SK-N-SH (cell line): ENCODE data around the gene CBLB. TPM values are rescaled to one million over a fixed set of nuclear protein-coding genes. Genes with fewer than 3 reads are reported as not detected.

ENCODE experiments used
- CTCF ChIA-PET: fragments of 300-600, 350-600 bp; formaldehyde crosslinking; extraction: SDS; loops from one replicate; lab custom pipeline; 2021; lab: Yijun Ruan, JAX
- POLR2A ChIA-PET: fragments of 350-600 bp; sonication (Branson Sonifier 250); formaldehyde crosslinking; extraction: SDS; loops from one replicate; lab custom pipeline; 2020; ENCODE audit warnings: antibody characterized with exemption, inconsistent platforms; lab: Yijun Ruan, JAX
- DNase-seq: peaks from one replicate; pipeline ENCODE4 v3.0.0; 2012
- H2AFZ ChIP-seq: fragments of 200-600 bp; sonication (generic); 2 replicates; pipeline ENCODE4 v1.8.1; 2016; ENCODE audit warnings: antibody characterized with exemption, mild to moderate bottlenecking, low read depth
- H3F3A ChIP-seq: fragments of 200-600 bp; sonication (generic); replicated peaks from 2 replicates; pipeline ENCODE3; 2016; ENCODE audit warnings: antibody characterized with exemption, mild to moderate bottlenecking; ENCODE audit not compliant: insufficient read depth
- H3K27ac ChIP-seq, 2 experiments: fragments of 200-500 bp in 1 of 2; fragments of 200-600 bp in 1 of 2; sonication (Bioruptor generic) in 1 of 2; sonication (generic), shearing (Covaris generic) in 1 of 2; 2 replicates each; pipeline versions ENCODE4 v1.5.1 to v1.6.1; 2014 to 2016; ENCODE audit warnings: low read depth in 2 of 2, inconsistent platforms in 1 of 2, low read length in 1 of 2, mild to moderate bottlenecking in 1 of 2, mixed read lengths in 1 of 2
- H3K27me3 ChIP-seq: fragments of 200-600 bp; sonication (generic), shearing (Covaris generic); 2 replicates; pipeline ENCODE4 v1.6.1; 2016; ENCODE audit warnings: mixed run types; ENCODE audit not compliant: insufficient read depth
- H3K36me3 ChIP-seq, 2 experiments: fragments of 200-500 bp in 1 of 2; fragments of 200-600 bp in 1 of 2; sonication (Bioruptor generic) in 1 of 2; sonication (generic) in 1 of 2; replicated peaks in 1 of 2; 2 replicates each; pipeline versions ENCODE3 to v1.5.1; 2014 to 2016; ENCODE audit warnings: low read length in 1 of 2, mild to moderate bottlenecking in 1 of 2; ENCODE audit not compliant: insufficient read depth in 2 of 2, control insufficient read depth in 1 of 2
- H3K4me1 ChIP-seq, 2 experiments: fragments of 200-500 bp in 1 of 2; fragments of 200-600 bp in 1 of 2; sonication (Bioruptor generic) in 1 of 2; sonication (generic), shearing (Covaris generic) in 1 of 2; 2 replicates each; pipeline versions ENCODE4 v1.5.1 to v1.6.1; 2014 to 2016; ENCODE audit warnings: low read depth in 1 of 2, low read length in 1 of 2, mixed run types in 1 of 2; ENCODE audit not compliant: insufficient read depth in 2 of 2, control insufficient read depth in 1 of 2
- H3K4me2 ChIP-seq: fragments of 200-600 bp; sonication (generic), shearing (Covaris generic); 2 replicates; pipeline ENCODE4 v1.6.1; 2017; ENCODE audit warnings: mixed run types
- H3K4me3 ChIP-seq, 2 experiments: fragments of 200-500 bp in 1 of 2; fragments of 200-600 bp in 1 of 2; sonication (Bioruptor generic) in 1 of 2; sonication (generic), shearing (Covaris generic) in 1 of 2; 2 replicates each; pipeline versions ENCODE4 v1.5.1 to v1.8.1; 2014 to 2016; ENCODE audit warnings: low read depth in 2 of 2, inconsistent platforms in 1 of 2, low read length in 1 of 2, mild to moderate bottlenecking in 1 of 2, mixed read lengths in 1 of 2, moderate library complexity in 1 of 2
- H3K79me2 ChIP-seq: fragments of 200-600 bp; sonication (generic); 2 replicates; pipeline ENCODE4 v1.8.1; 2017; ENCODE audit warnings: mild to moderate bottlenecking; ENCODE audit not compliant: insufficient read depth
- H3K9ac ChIP-seq: fragments of 200-600 bp; sonication (generic); 2 replicates; pipeline ENCODE4 v1.6.1; 2017; ENCODE audit warnings: mixed run types
- H3K9me2 ChIP-seq: fragments of 200-600 bp; sonication (generic); 2 replicates; pipeline ENCODE4 v1.6.1; 2017; ENCODE audit warnings: mixed run types
- H3K9me3 ChIP-seq: fragments of 200-600 bp; sonication (generic); 2 replicates; pipeline ENCODE4 v1.6.1; 2017; ENCODE audit warnings: mixed run types, mild to moderate bottlenecking, moderate library complexity
- H4K20me1 ChIP-seq: fragments of 200-600 bp; sonication (generic); 2 replicates; pipeline ENCODE4 v1.6.1; 2017; ENCODE audit warnings: mild to moderate bottlenecking, mixed run types; ENCODE audit not compliant: insufficient read depth
- ELF1 ChIP-seq: IDR thresholded peaks from 2 replicates; pipeline ENCODE4 v1.4.0; 2012
- FOSL2 ChIP-seq: IDR thresholded peaks from 2 replicates; pipeline ENCODE4 v1.4.0; 2012; ENCODE audit warnings: low read depth, mild to moderate bottlenecking, moderate library complexity, borderline replicate concordance
- NRF1 ChIP-seq: IDR thresholded peaks from 2 replicates; pipeline ENCODE4 v1.6.1; 2012; ENCODE audit warnings: low read depth, mild to moderate bottlenecking, low read length
- PBX3 ChIP-seq: IDR thresholded peaks from 2 replicates; pipeline ENCODE4; 2012
- RCOR1 ChIP-seq: fragments of 150-350 bp; IDR thresholded peaks from 2 replicates; pipeline ENCODE4 v1.6.1; 2017; ENCODE audit warnings: antibody characterized with exemption, low read length
- RXRA ChIP-seq: IDR thresholded peaks from 2 replicates; pipeline ENCODE4 v1.4.0; 2012; ENCODE audit warnings: low read depth, mild to moderate bottlenecking, borderline replicate concordance
- SIN3A ChIP-seq: IDR thresholded peaks from 2 replicates; pipeline ENCODE4 v1.6.1; 2012; ENCODE audit warnings: low read depth, mild to moderate bottlenecking, low read length, moderate library complexity, borderline replicate concordance
- TCF12 ChIP-seq: IDR thresholded peaks from 2 replicates; pipeline ENCODE4 v1.4.0; 2012
- TEAD4 ChIP-seq: IDR thresholded peaks from 2 replicates; pipeline ENCODE4 v1.4.0; 2012; ENCODE audit warnings: mild to moderate bottlenecking, borderline replicate concordance; ENCODE audit not compliant: insufficient read depth
- USF2 ChIP-seq: fragments of 150-350 bp; IDR thresholded peaks from 2 replicates; pipeline ENCODE4 v1.6.1; 2017; ENCODE audit warnings: antibody characterized with exemption, low read length, low read depth, borderline replicate concordance
- ZBTB33 ChIP-seq: IDR thresholded peaks from 2 replicates; pipeline ENCODE4 v1.4.0; 2012; ENCODE audit warnings: low read depth, borderline replicate concordance
- WGBS: methylation state at CpG from one replicate; pipeline ENCODE4 v1.1.6; 2017; ENCODE audit warnings: low lambda C conversion rate; 5-methylcytosine and 5-hydroxymethylcytosine counted together
- polyA plus RNA-seq, 3 experiments: library from polyadenylated mRNA; depleted of rRNA; stranded (reverse); fragments of >200 nt; gene quantifications; 2 replicates each; pipeline ENCODE4 v1.2.3, GENCODE V29; 2012
- TF ChIP-seq, protein P1 (sequence below): fragments of 200-600 bp; sonication (generic); IDR thresholded peaks from 2 replicates; pipeline ENCODE4 v1.6.1; 2017; ENCODE audit warnings: antibody characterized with exemption, mild to moderate bottlenecking, moderate library complexity

Gene CBLB
- polyA plus RNA-seq, 1 of the 3 experiments (the other 2 are of a cell fraction), result 4.4 TPM

GRCh38 chr3:105707009-105707408 is 161.8 kb downstream of the CBLB start (continued):
- TF ChIP-seq PBX3 (no peak), ZBTB33 (no peak), RXRA (no peak), TEAD4 (no peak), FOSL2 (no peak)

DNA sequence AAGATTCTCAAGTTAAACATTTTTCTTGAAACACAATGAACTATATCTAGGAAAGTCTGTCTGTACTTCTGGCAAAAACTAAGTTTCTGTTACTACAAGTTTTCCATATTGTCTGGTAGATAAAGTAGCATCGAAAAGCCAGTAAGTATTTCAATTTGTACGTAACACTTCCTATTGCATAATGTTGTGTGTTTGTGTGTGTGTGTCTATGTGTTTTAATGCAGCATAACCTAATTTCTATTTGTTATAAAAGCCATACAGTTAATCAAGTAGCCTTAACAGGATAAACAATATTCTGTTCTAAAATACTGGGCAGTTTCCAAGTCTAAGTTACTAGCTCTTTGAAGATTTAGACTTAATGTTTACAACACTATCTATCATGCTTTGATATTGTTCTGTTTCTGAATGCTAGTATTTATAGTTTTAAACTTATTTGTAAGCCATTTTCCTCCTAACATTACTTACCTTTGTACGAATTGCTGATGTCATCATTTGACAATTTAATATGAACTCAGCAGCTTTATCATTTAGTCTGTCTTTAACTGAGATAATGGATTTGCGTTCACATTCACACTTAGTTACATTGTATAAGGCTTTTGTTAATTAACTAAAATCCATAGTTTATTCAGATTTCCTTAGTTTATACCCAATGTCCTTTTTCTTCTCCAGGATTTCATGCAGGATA is 163.9 kb downstream of the CBLB start:
- Histone ChIP-seq H3F3A (no peaks in the 10 kb centered on the region), H3K4me2 (no peak overlapping the region), H2AFZ (no peak overlapping the region), H3K79me2 (no peaks in the 10 kb centered on the region), H4K20me1 (no peaks in the 10 kb centered on the region)
- DNase-seq, result no peak
- POLR2A ChIA-PET, result no interaction called here
- TF ChIP-seq USF2 (no peak), ELF1 (no peak), TCF12 (no peak), SIN3A (no peak), RCOR1 (no peak), FOSL2 (no peak), RXRA (no peak), NRF1 (no peak)
- TF ChIP-seq, protein P1, sequence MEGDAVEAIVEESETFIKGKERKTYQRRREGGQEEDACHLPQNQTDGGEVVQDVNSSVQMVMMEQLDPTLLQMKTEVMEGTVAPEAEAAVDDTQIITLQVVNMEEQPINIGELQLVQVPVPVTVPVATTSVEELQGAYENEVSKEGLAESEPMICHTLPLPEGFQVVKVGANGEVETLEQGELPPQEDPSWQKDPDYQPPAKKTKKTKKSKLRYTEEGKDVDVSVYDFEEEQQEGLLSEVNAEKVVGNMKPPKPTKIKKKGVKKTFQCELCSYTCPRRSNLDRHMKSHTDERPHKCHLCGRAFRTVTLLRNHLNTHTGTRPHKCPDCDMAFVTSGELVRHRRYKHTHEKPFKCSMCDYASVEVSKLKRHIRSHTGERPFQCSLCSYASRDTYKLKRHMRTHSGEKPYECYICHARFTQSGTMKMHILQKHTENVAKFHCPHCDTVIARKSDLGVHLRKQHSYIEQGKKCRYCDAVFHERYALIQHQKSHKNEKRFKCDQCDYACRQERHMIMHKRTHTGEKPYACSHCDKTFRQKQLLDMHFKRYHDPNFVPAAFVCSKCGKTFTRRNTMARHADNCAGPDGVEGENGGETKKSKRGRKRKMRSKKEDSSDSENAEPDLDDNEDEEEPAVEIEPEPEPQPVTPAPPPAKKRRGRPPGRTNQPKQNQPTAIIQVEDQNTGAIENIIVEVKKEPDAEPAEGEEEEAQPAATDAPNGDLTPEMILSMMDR, result no peak
- TF ChIP-seq, all 33 proteins: peak for 0
- 98% methylated on average over 4 of the region's 4 CpGs for WGBS
- Histone ChIP-seq H3K36me3 (peaks cover 13 to 68% of the 10 kb centered on the region in 2 experiments), H3K4me3 (no peak overlapping the region), H3K9me3 (no peaks in the 10 kb centered on the region; the same call in 1 of the 2 replicates), H3K9me2 (no peaks in the 10 kb centered on the region), H3K27me3 (no peaks in the 10 kb centered on the region), H3K27ac (no peak overlapping the region), H3K9ac (no peak overlapping the region), H3K4me1 (no peaks in the 10 kb centered on the region; a peak in 1 of 4 replicates)
- CTCF ChIA-PET, result no interaction called here
